CD4-positive, alpha-beta memory T cell (primary cell): ENCODE measurements around the gene MEIOB. TPM values are rescaled to one million over a fixed set of nuclear protein-coding genes. Genes with fewer than 3 reads are reported as not detected.
"Not testable (repeated sequence)": the region's sequence is repeated elsewhere in the genome, so short reads cannot be mapped to it uniquely, and the experiment has no call there.

Experiments used
- CTCF ChIA-PET: fragments of 350-600 bp; sonication (Branson Sonifier 250); formaldehyde crosslinking; loops from one replicate; lab custom pipeline; 2021; ENCODE audit warnings: inconsistent platforms; ENCODE audit not compliant: partially characterized antibody; lab: Charles Lee
- POLR2A ChIA-PET: fragments of 350-600 bp; sonication (Branson Sonifier 250); formaldehyde crosslinking; loops from one replicate; lab custom pipeline; 2021; ENCODE audit not compliant: partially characterized antibody; lab: Charles Lee
- DNase-seq, 5 donors: peaks; one replicate each; pipeline versions ENCODE4 v3.0.0 to v3.0.0-alpha.2; 2020 to 2022; ENCODE audit warnings: mixed read lengths in 1 of 5
- H3K27ac ChIP-seq: one replicate; pipeline ENCODE4 v1.7.0; 2013; ENCODE audit warnings: low read depth, low read length
- H3K27me3 ChIP-seq: 2 replicates; pipeline ENCODE4 v1.7.0; 2013; ENCODE audit warnings: mild to moderate bottlenecking, low read length, moderate library complexity; ENCODE audit not compliant: insufficient read depth
- H3K36me3 ChIP-seq: 2 replicates; pipeline ENCODE4 v1.7.0; 2013; ENCODE audit warnings: mild to moderate bottlenecking, low read length, moderate library complexity; ENCODE audit not compliant: insufficient read depth
- H3K4me1 ChIP-seq: 2 replicates; pipeline ENCODE4 v1.7.0; 2013; ENCODE audit warnings: mild to moderate bottlenecking, low read length, moderate library complexity; ENCODE audit not compliant: insufficient read depth
- H3K4me3 ChIP-seq, 2 donors: one replicate each; pipeline ENCODE4 v1.7.0; 2013; ENCODE audit warnings: low read length in 2 of 2, mild to moderate bottlenecking in 1 of 2
- H3K9me3 ChIP-seq, 2 donors: one replicate each; pipeline ENCODE4 v1.7.0; 2013; ENCODE audit warnings: low read length in 2 of 2, control low read depth in 1 of 2; ENCODE audit not compliant: control insufficient read depth in 1 of 2
- H3K27ac Mint-ChIP-seq, 7 donors: one replicate each; pipeline ENCODE4 v1.8.0; 2020 to 2021; ENCODE audit warnings: mixed read lengths in 7 of 7, mild to moderate bottlenecking in 6 of 7, inconsistent platforms in 3 of 7, moderate library complexity in 3 of 7
- H3K27me3 Mint-ChIP-seq, 2 donors: one replicate each; pipeline ENCODE4 v1.8.0; 2020 to 2021; ENCODE audit warnings: mixed read lengths in 2 of 2
- H3K36me3 Mint-ChIP-seq, 2 donors: one replicate each; pipeline ENCODE4 v1.8.0; 2020 to 2021; ENCODE audit warnings: mixed read lengths in 2 of 2, inconsistent platforms in 1 of 2, mild to moderate bottlenecking in 1 of 2
- H3K4me1 Mint-ChIP-seq, 4 donors: one replicate each; pipeline ENCODE4 v1.8.0; 2020 to 2021; ENCODE audit warnings: mixed read lengths in 4 of 4, mild to moderate bottlenecking in 1 of 4
- H3K4me3 Mint-ChIP-seq, 8 donors: one replicate each; pipeline ENCODE4 v1.8.0; 2020 to 2021; ENCODE audit warnings: mixed read lengths in 8 of 8, mild to moderate bottlenecking in 7 of 8, moderate library complexity in 6 of 8, inconsistent platforms in 3 of 8
- H3K9me3 Mint-ChIP-seq, 8 donors: one replicate each; pipeline ENCODE4 v1.8.0; 2020 to 2021; ENCODE audit warnings: mixed read lengths in 8 of 8, mild to moderate bottlenecking in 5 of 8, inconsistent platforms in 3 of 8, moderate library complexity in 1 of 8
- intact Hi-C: fragments of 100-400 bp; cut with micrococcal nuclease; formaldehyde crosslinking; loops from one replicate; pipeline ENCODE4 v1.15.1; 2023
- polyA plus RNA-seq, 2 donors: library from polyadenylated mRNA; unstranded; fragments of 300-500 nt; fragmentation: Illumina TruSeq; gene quantifications; one replicate each; pipeline ENCODE4 v1.2.3, GENCODE V29; 2021
- total RNA-seq, 2 experiments: library from RNA; stranded (reverse); gene quantifications; one replicate each; pipeline ENCODE4 v1.2.3, GENCODE V29; 2021

The MEIOB gene
- total and polyA plus RNA-seq, 4 experiments from 2014 or later, result not detected

GRCh38 chr16:1884155-1884760, 12.3 kb upstream of the MEIOB start:
- POLR2A ChIA-PET, result no interaction called here
- peaks cover 0 to 18% of the 10 kb centered on the region in 2 donors for H3K27me3 Mint-ChIP-seq

GRCh38 chr16:1881172-1881571, 9.2 kb upstream of the MEIOB start:
- H3K27me3 ChIP-seq, intact Hi-C loops, H3K4me1 Mint-ChIP-seq, H3K4me1 ChIP-seq, DNase-seq, H3K36me3 Mint-ChIP-seq, H3K36me3 ChIP-seq, H3K4me3 ChIP-seq, H3K4me3 Mint-ChIP-seq, H3K9me3 ChIP-seq, H3K27ac Mint-ChIP-seq, POLR2A ChIA-PET, H3K9me3 Mint-ChIP-seq, CTCF ChIA-PET, H3K27ac ChIP-seq: not testable (repeated sequence)
- peaks cover 13 to 25% of the 10 kb centered on the region in 2 donors for H3K27me3 Mint-ChIP-seq

More at GRCh38 chr16:1884155-1884760, 12.3 kb upstream of the MEIOB start:
- no peak overlapping the region for H3K27ac Mint-ChIP-seq
- H3K4me1 Mint-ChIP-seq, result no peaks in the 10 kb centered on the region
- Histone ChIP-seq H3K36me3 (no peaks in the 10 kb centered on the region), H3K27me3 (peaks cover 4% of the 10 kb centered on the region), H3K27ac (no peak overlapping the region), H3K9me3 (no peaks in the 10 kb centered on the region), H3K4me3 (no peak overlapping the region), H3K4me1 (no peaks in the 10 kb centered on the region)
- H3K36me3 Mint-ChIP-seq, result no peaks in the 10 kb centered on the region
- no peaks in the 10 kb centered on the region for H3K9me3 Mint-ChIP-seq
- no peak overlapping the region for H3K4me3 Mint-ChIP-seq
- CTCF ChIA-PET, result no interaction called here
- intact Hi-C loops, result no loop called here
- DNase-seq, result no peak

DNA sequence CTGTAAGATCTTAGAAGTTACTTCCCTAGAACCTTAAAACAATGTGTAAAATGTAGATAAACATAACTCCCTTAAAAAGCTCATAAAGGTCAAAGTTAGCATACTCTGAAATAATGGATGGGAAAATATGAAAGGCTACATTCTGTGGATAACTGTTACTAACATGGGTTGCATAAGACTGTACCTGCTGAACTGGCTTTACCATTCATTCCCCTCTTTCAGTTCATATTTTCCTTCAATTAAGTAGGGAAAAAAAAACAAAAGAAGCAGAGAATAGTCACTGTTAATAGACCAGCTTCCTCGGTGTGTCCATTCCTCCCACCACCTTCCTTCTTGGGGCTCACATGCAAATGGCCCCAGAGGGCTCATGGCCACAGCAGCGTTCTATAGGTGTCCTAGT, 7.5 kb upstream of the MEIOB start:
- Mint-ChIP-seq H3K27me3 (peaks cover 16 to 25% of the 10 kb centered on the region in 2 donors), H3K4me3 (no peak overlapping the region), H3K27ac (no peak overlapping the region), H3K36me3 (no peaks in the 10 kb centered on the region), H3K4me1 (no peaks in the 10 kb centered on the region), H3K9me3 (no peaks in the 10 kb centered on the region)
- Histone ChIP-seq H3K27ac (no peak overlapping the region), H3K27me3 (no peaks in the 10 kb centered on the region), H3K36me3 (no peaks in the 10 kb centered on the region), H3K4me1 (no peaks in the 10 kb centered on the region), H3K4me3 (no peak overlapping the region), H3K9me3 (no peaks in the 10 kb centered on the region)
- intact Hi-C loops, result no loop called here
- CTCF ChIA-PET, result no interaction called here
- POLR2A ChIA-PET, result no interaction called here
- DNase-seq, result no peak

GRCh38 chr16:1878256-1878655, 6.3 kb upstream of the MEIOB start:
- H3K9me3 ChIP-seq, result no peaks in the 10 kb centered on the region
- no peaks in the 10 kb centered on the region for H3K36me3 ChIP-seq

GRCh38 chr16:1877804-1878203, 5.8 kb upstream of the MEIOB start:
- DNase-seq, result no peak
- intact Hi-C loops, result no loop called here
- Mint-ChIP-seq H3K4me1 (no peaks in the 10 kb centered on the region), H3K4me3 (no peak overlapping the region), H3K27ac (no peak overlapping the region), H3K27me3 (peaks cover 17 to 24% of the 10 kb centered on the region in 2 donors), H3K36me3 (no peaks in the 10 kb centered on the region), H3K9me3 (no peaks in the 10 kb centered on the region)
- Histone ChIP-seq H3K27me3 (no peaks in the 10 kb centered on the region), H3K4me3 (no peak overlapping the region), H3K9me3 (no peaks in the 10 kb centered on the region), H3K36me3 (no peaks in the 10 kb centered on the region), H3K4me1 (no peaks in the 10 kb centered on the region), H3K27ac (no peak overlapping the region)
- ChIA-PET CTCF (interaction anchor here (1.1 kb wide), 1 partner anchor 31 kb away, joined by 3 read pairs; no protein-coding TSS in a partner anchor), POLR2A (interaction anchor here (0.5 kb wide), 1 partner anchor 404 kb away, joined by 3 read pairs; no protein-coding TSS in a partner anchor)

More at GRCh38 chr16:1878256-1878655, 6.3 kb upstream of the MEIOB start:
- Mint-ChIP-seq H3K4me1 (no peaks in the 10 kb centered on the region), H3K4me3 (no peak overlapping the region), H3K27me3 (peaks cover 17 to 24% of the 10 kb centered on the region in 2 donors), H3K27ac (no peak overlapping the region), H3K9me3 (no peaks in the 10 kb centered on the region), H3K36me3 (no peaks in the 10 kb centered on the region)
- intact Hi-C loops, result no loop called here
- no peak for DNase-seq
- Histone ChIP-seq H3K4me1 (no peaks in the 10 kb centered on the region), H3K27ac (no peak overlapping the region), H3K4me3 (no peak overlapping the region), H3K27me3 (no peaks in the 10 kb centered on the region)
- ChIA-PET CTCF (interaction anchor here (1.1 kb wide), 1 partner anchor 30 kb away, joined by 3 read pairs; no protein-coding TSS in a partner anchor), POLR2A (no interaction called here)

GRCh38 chr16:1877089-1877488, 5.1 kb upstream of the MEIOB start:
- H3K36me3 ChIP-seq, result no peaks in the 10 kb centered on the region
- no peaks in the 10 kb centered on the region for H3K9me3 ChIP-seq
- no peak overlapping the region for H3K27ac ChIP-seq
- H3K27me3 ChIP-seq, result peaks cover 6% of the 10 kb centered on the region
- CTCF ChIA-PET, result no interaction called here
- POLR2A ChIA-PET, result interaction anchor here (0.5 kb wide), 1 partner anchor 405 kb away, joined by 3 read pairs; no protein-coding TSS in a partner anchor
- H3K4me3 ChIP-seq, result no peak overlapping the region
- Mint-ChIP-seq H3K27me3 (peaks cover 23 to 29% of the 10 kb centered on the region in 2 donors), H3K9me3 (peaks cover 0 to 2% (median 0%) of the 10 kb centered on the region in 8 donors), H3K27ac (no peak overlapping the region), H3K4me1 (peaks cover 1 to 4% (median 3%) of the 10 kb centered on the region in 4 donors), H3K4me3 (no peak overlapping the region), H3K36me3 (no peaks in the 10 kb centered on the region)
- DNase-seq, result no peak
- intact Hi-C loops, result no loop called here
- H3K4me1 ChIP-seq, result no peaks in the 10 kb centered on the region

DNA sequence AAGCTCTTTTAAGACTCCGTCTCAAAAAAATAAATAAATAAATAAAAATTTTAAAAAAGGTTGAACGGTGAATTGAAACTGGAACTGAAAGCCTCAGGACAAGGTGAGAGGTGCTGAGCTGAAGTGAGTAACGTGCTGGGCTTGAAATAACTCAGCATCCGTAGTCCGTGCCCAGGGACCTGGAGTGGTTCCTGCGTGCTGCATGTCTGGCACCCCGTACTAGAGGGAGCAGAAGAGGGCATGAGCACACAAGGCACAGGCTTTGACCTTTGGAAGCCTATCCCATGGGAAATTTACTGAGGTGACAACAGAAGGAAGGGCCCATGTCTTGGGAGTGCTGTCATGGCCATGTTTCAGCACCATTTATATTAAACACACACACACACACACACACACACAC, 4.5 kb upstream of the MEIOB start:
- intact Hi-C loops, result no loop called here
- H3K27ac ChIP-seq, result no peak overlapping the region
- ChIA-PET CTCF (no interaction called here), POLR2A (no interaction called here)
- DNase-seq, result no peak
- Mint-ChIP-seq H3K27me3 (peaks cover 24 to 27% of the 10 kb centered on the region in 2 donors), H3K27ac (no peak overlapping the region), H3K4me3 (no peak overlapping the region), H3K4me1 (peaks cover 1 to 6% (median 3%) of the 10 kb centered on the region in 4 donors), H3K9me3 (peaks cover 0 to 2% (median 0%) of the 10 kb centered on the region in 8 donors), H3K36me3 (no peaks in the 10 kb centered on the region)
- H3K36me3 ChIP-seq, result no peaks in the 10 kb centered on the region
- no peak overlapping the region for H3K4me3 ChIP-seq
- H3K9me3 ChIP-seq, result no peaks in the 10 kb centered on the region
- H3K4me1 ChIP-seq, result no peaks in the 10 kb centered on the region
- peaks cover 6% of the 10 kb centered on the region for H3K27me3 ChIP-seq
